ENCODE results near the gene CCDC87.
A peak's percentile ranks its signal among the peaks of the same experiment; 100 is the strongest.
"Not testable (repeated sequence)": the region's sequence is repeated elsewhere in the genome, so short reads cannot be mapped to it uniquely, and the experiment has no call there.

The CCDC87 gene

GRCh38 chr11:66616379-66617154 is 23.7 kb upstream of the CCDC87 start, which contains the start of gene RBM14:
TSS of gene RBM14 (plus strand) at chr11:66616630. CDS start at chr11:66616721, 91 bp downstream.
- DNase-seq: peak; percentile 93 to 99 (median 98)

DNA sequence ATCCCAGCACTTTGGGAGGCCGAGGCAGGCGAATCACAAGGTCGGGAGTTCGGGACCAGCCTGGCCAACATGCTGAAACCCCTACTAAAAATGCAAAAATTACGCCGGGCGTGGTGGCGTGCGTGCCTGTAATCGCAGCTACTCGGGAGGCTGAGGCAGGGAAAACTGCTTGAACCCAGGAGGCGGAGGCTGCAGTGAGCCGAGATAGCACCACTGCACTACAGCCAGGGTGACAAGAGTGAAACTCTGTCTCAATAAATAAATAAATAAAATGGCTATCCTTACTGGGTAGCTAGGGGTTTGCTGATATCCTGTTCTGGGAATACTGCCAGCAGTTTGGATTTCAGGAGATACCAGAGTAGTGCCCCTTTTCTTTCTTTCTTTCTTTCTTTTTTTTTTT is 21.2 kb upstream of the CCDC87 start:
- no peak for DNase-seq

DNA sequence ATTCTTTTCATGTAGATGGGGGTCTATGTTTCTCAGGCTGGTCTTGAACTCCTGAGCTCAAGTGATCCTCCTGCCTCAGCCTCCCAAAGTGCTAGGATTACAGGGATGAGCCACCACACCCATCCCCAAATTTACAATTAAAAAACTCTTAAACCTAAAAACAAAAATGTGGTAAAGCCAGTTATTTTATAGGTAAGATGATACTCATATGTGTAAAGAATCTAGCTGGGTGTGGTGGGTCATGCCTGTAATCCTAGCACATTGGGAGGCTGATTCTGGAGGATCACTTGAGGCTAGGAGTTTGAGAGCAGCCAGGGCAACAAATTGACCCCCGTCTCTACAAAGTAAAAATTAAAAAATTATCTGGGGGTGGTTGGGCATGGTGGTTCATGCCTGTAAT is 19.6 kb upstream of the CCDC87 start:
- DNase-seq: no peak

GRCh38 chr11:66609721-66610617 is 17.1 kb upstream of the CCDC87 start:
- no peak for DNase-seq

DNA sequence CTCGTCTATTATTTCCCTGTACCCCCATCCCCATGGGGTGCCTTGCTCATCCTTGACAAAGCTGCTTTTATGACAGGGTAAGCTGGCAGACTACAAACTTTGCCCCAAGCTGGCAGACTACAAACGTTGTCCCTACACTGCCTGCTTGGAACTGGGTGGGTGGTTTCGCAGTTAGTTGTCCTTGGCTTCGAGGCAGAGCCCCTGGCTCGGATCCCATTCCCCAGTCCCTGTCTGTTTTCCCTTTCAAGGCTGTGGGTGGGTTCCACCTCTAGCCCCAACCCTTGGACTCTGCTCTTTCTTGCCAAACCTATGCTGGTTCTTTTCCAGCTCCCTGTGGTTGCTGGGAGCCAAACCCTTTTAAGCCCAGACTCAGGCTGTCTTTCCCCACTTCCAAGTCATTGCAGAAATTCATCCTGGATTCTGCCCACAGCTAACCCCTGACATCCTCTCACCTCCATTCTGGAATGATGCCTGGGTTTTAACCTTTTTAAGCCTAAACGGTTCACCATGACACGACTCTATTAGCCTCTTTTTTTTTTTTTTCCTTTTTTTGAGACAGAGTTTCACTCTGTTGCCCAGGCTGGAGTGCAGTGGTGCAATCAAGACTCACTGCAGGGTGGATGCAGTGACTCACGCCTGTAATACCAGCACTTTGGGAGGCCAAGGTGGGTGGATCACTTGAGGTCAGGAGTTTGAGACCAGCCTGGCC is 14.4 kb upstream of the CCDC87 start:
- DNase-seq: peak in 39 of 51 donors; percentile 6 to 84 (median 52)

DNA sequence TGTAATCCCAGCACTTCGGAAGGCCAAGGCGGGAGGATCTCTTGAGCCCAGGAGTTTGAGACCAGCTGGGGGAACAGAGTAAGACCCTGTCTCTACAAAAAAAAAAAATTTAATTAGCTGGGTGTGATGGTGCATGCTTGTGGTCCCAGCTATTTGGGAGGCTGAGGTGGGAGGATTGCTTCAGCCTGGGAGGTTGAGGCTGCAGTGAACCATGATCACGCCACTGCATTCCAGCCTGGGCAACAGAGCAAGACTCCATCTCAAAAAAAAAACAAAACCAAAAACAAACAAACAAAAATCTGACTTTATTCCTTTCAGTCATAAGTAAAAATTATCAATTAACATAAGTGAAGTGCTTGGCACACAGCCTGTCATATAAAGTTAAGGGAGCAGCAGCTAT is 13.7 kb upstream of the CCDC87 start:
- not testable (repeated sequence) for DNase-seq

GRCh38 chr11:66604155-66604554 is 11.3 kb upstream of the CCDC87 start:
- no peak for DNase-seq

GRCh38 chr11:66603072-66603471 is 10.2 kb upstream of the CCDC87 start:
- no peak for DNase-seq

DNA sequence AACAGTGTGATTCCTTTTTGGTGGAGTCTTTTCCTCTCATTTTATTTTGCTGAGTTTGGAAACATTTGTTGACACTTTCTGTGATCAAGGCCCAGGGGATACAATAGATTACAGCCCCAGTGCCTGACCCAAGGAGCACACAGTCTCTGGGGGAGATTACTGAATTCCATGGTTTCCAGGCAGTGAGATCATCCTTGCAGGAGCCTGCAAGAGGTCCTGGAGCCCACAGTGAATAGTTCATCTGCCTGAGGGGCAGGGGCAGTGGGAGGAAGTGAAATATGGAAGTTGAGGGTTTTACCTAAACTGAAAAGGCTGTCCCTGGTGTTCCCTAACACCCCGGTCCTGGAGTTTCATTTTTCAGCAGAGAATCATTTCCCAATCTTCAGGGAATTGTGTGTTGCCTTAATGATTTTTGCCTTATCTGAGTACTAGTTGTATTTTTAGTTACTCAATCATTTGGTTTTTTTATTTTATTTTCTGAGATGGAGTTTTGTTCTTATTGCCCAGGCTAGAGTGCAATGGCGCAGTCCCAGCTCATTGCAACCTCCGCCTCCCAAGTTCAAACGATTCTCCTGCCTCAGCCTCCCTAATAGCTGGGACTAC is 7.9 kb upstream of the CCDC87 start:
- no peak for DNase-seq

DNA sequence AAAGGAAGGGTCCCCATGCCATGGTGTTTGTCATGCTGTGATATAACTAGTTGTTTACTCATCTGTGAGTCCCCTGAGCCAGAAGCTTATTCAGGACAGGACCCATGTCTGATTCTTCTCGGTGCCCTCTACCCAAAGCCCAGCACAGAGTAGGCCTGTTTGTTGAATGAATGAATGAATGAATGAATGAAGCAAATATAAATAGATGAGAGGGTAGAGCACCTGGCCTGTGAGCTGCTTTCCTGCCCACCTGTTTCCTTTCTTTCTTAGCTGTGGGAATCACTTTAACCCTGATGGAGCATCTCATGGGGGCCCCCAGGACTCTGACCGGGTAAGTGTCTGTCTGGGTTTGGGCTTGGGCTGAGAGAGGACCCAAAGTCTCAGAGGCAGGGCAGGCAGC is 7.4 kb upstream of the CCDC87 start:
- no peak for DNase-seq

- DNase-seq: no peak
Observed at GRCh38 chr11:66598993-66599392, 6.1 kb upstream of the CCDC87 start.

- peak in 23 of 51 donors; percentile 3 to 47 (median 28) for DNase-seq
Observed at GRCh38 chr11:66595245-66595904, 2.5 kb upstream of the CCDC87 start.

GRCh38 chr11:66593650-66594049 is 787 bp upstream of the CCDC87 start:
- DNase-seq: no peak

DNA sequence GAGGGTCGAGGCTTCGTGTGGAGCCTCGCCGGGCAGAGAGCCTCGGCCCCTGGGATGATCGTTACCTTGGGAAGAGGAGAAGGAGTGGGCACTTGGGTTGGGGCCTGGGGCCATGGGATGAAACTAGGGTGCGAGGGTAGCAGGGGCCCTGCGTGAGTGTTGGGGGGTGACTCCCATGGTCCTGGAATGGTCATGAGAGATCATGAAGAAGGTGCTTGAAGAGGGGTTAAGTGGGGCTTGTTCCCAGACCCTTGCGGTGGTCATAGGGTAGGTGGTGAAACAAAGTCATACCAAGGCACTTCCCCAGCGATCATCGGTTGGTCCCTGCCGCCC is 406 bp upstream of the CCDC87 start:
- DNase-seq: no peak

DNA sequence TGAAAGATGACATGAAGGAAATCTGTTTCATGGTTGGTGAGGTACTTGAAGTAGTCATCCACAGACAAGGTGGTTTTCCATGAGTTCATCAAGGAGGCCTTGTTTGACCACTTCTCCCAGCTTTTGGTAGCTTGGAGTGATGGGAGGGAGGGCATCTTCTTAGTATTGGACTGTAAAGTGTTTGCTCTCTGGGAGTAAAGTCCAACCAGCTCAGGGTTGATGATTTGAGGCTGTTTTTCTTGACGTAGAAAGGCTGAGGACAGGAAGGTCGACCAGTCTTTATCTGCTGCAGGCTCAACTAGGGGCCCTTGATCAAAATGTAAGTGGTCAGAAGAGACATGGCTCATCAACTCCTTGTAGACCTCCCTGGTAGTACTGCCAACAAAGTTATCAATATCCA is 1.7 kb downstream of the CCDC87 start:
- no peak for DNase-seq

DNA sequence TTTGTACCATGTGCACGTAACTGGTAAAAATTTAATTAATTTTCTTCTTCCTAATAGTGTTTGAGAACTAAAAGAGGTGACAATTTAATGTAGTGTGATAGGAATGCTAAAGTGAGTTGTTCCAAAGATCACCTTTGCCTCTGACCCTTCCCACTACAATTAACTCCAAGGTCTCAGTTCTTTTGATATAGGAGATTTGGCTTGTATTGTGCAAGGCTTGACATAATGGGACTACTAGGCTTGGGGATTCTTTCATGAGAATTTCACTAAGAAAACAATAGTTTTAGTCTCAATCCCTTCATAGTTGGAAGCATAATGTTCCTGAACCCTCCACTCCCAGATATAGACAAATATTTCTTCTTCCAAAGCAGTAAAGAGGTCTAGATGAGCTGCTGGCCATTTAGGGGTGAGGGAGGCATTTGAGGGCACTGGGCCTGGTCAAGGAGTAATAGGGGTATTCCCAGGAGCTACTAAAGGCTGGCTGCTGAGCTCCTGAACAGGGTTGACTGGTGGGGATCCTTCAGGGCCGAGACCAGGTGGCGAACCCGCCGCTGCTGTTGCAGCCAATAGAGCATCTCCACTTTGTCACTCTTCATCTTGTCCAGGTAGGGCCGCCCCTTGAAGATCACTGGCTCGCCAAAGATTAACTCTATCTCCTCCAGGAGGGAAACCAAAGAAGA is 2.7 kb downstream of the CCDC87 start:
- DNase-seq: no peak

DNA sequence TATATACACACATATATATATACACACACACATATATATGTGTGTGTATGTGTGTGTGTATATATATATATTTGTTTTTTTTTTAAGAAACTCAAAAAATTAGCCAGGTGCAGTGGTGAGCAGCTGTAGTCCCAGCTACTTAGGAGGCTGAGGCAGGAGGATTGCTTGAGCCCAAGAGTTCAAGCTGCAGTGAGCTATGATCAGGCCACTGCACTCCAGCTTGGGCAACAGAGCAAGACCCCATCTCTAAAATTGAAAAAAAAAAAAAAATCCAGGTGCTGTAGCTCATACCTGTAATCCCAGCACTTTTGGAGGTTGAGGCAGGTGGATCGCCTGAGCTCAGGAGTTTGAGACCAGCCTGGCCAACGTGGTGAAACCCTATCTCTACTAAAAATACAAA is 3.5 kb downstream of the CCDC87 start:
- DNase-seq: not testable (repeated sequence)

DNA sequence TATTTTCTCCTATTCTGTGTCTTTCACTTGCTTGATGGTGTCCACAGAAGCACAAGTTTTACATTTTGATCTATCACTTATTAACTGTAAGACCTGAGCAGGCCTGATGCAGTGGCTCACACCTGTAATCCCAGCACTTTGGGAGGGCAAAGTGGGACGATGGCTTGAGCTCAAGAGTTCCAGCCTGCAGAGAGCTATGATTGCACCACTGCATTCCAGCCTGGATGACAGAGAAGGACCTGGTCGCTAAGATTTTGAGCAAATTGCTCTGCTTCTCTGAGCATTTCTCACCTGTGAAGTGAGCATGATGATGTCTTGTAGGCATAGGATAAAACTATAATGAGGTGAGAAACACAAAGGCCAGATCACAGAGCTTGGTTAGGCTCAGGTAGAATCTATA is 6.7 kb downstream of the CCDC87 start:
- no peak for DNase-seq

DNA sequence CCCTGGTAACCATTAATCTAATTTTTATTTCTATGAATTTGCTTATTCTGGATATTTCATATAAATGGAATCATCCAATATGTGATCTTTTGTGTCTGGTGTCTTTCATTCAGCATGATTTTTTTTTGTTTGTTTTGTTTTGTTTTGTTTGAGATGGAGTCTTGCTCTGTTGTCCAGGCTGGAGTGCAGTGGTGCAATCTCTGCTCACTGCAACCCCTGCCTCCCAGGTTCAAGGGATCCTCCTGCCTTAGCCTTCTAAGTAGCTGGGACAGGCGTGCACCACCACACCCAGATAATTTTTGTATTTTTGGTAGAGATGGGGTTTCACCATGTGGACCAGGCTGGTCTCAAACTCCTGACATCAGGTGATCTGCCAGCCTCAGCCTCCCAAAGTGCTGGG is 7.4 kb downstream of the CCDC87 start:
- DNase-seq: not testable (repeated sequence)

GRCh38 chr11:66582565-66583147 is 10.2 kb downstream of the CCDC87 start:
- DNase-seq: not testable (repeated sequence)
